B cell (primary cell): Measurements from ENCODE around the gene NELL1. TPM values are rescaled to one million over a fixed set of nuclear protein-coding genes. Genes with fewer than 3 reads are reported as not detected.

ENCODE experiments used
- ATAC-seq: fragments of 200-7000 bp; cut with Tn5 transposase; one replicate; pipeline ENCODE4 v1.10.0; 2021; ENCODE audit warnings: low read depth, mild to moderate bottlenecking, moderate number of reproducible peaks, moderate library complexity
- CTCF ChIA-PET: fragments of 350-600 bp; sonication (Branson Sonifier 250); formaldehyde crosslinking; loops from one replicate; lab custom pipeline; 2021; ENCODE audit warnings: antibody characterized with exemption, inconsistent platforms; lab: Charles Lee
- POLR2A ChIA-PET: fragments of 350-600 bp; sonication (Branson Sonifier 250); formaldehyde crosslinking; loops from one replicate; lab custom pipeline; 2021; ENCODE audit warnings: antibody characterized with exemption; lab: Charles Lee
- DNase-seq: peaks from one replicate; pipeline ENCODE4 v3.0.0; 2013
- H2AFZ ChIP-seq: 2 replicates; pipeline ENCODE4 v1.6.1; 2012; ENCODE audit warnings: mild to moderate bottlenecking, low read depth, low read length; ENCODE audit not compliant: insufficient read depth, poor library complexity, severe bottlenecking
- H3K27ac ChIP-seq, 2 donors: 1 replicate in 1 of 2; 2 replicates in 1 of 2; pipeline ENCODE4 v1.5.1; 2012 to 2013; ENCODE audit warnings: low read length in 2 of 2, mild to moderate bottlenecking in 2 of 2, moderate library complexity in 1 of 2
- H3K27me3 ChIP-seq, 4 experiments: fragments of 200-600 bp in 1 of 4; sonication (generic) in 1 of 4; replicated peaks in 1 of 4; 1 replicate in 2 of 4; 2 replicates in 2 of 4; pipeline versions ENCODE4 v1.6.1 to v1.7.0; 2013 to 2016; ENCODE audit warnings: low read length in 3 of 4, mild to moderate bottlenecking in 2 of 4, mixed read lengths in 1 of 4, moderate library complexity in 1 of 4; ENCODE audit not compliant: insufficient read depth in 4 of 4, control insufficient read depth in 3 of 4; ENCODE audit errors: control extremely low read depth in 1 of 4
- H3K36me3 ChIP-seq, 2 experiments: replicated peaks in 1 of 2; 1 replicate in 1 of 2; 2 replicates in 1 of 2; pipeline versions ENCODE4 v1.6.1 to v1.7.1; 2013; ENCODE audit warnings: low read length in 1 of 2; ENCODE audit not compliant: insufficient read depth in 2 of 2, control insufficient read depth in 1 of 2; ENCODE audit errors: control extremely low read depth in 1 of 2, extremely low read depth in 1 of 2
- H3K4me1 ChIP-seq, 2 donors: fragments of 200-600 bp in 1 of 2; sonication (generic) in 1 of 2; 1 replicate in 1 of 2; 2 replicates in 1 of 2; pipeline versions ENCODE4 v1.5.1 to v1.6.1; 2013 to 2017; ENCODE audit warnings: low read length in 2 of 2; ENCODE audit not compliant: control insufficient read depth in 2 of 2, insufficient read depth in 2 of 2
- H3K4me2 ChIP-seq: replicated peaks from 2 replicates; pipeline ENCODE3; 2012; ENCODE audit warnings: mild to moderate bottlenecking, low read depth, low read length; ENCODE audit not compliant: poor library complexity, severe bottlenecking
- H3K4me3 ChIP-seq, 5 experiments: fragments of 200-600 bp in 1 of 5; sonication (generic) in 1 of 5; 1 replicate in 3 of 5; 2 replicates in 2 of 5; pipeline versions ENCODE4 v1.5.1 to v1.7.0; 2011 to 2016; ENCODE audit warnings: low read length in 4 of 5, mild to moderate bottlenecking in 4 of 5, low read depth in 2 of 5, control low read depth in 1 of 5, moderate library complexity in 1 of 5; ENCODE audit not compliant: insufficient read depth in 1 of 5; ENCODE audit errors: control extremely low read depth in 1 of 5, extremely low read depth in 1 of 5
- H3K79me2 ChIP-seq: fragments of 200-600 bp; sonication (generic); one replicate; pipeline ENCODE4 v1.6.0; 2016; ENCODE audit warnings: low read length; ENCODE audit not compliant: control insufficient read depth, insufficient read depth
- H3K9ac ChIP-seq: fragments of 200-600 bp; sonication (generic); 2 replicates; pipeline ENCODE4 v1.6.1; 2017; ENCODE audit warnings: mild to moderate bottlenecking, low read length, moderate library complexity
- H3K9me3 ChIP-seq, 3 donors: one replicate each; pipeline versions ENCODE4 v1.6.1 to v1.7.1; 2013; ENCODE audit warnings: low read length in 2 of 3; ENCODE audit not compliant: control insufficient read depth in 2 of 3, insufficient read depth in 1 of 3; ENCODE audit errors: control extremely low read depth in 1 of 3
- H4K20me1 ChIP-seq: 2 replicates; pipeline ENCODE4 v1.6.0; 2012; ENCODE audit warnings: mild to moderate bottlenecking, low read length; ENCODE audit not compliant: insufficient read depth, control insufficient read depth, poor library complexity, severe bottlenecking
- H3K27ac Mint-ChIP-seq: one replicate; pipeline ENCODE4 v1.8.0; 2021; ENCODE audit warnings: mixed read lengths
- H3K27me3 Mint-ChIP-seq: one replicate; pipeline ENCODE4 v1.8.0; 2021; ENCODE audit warnings: mixed read lengths
- H3K4me1 Mint-ChIP-seq: one replicate; pipeline ENCODE4 v1.8.0; 2021; ENCODE audit warnings: mixed read lengths
- H3K4me3 Mint-ChIP-seq: one replicate; pipeline ENCODE4 v1.8.0; 2021; ENCODE audit warnings: mixed read lengths
- H3K9me3 Mint-ChIP-seq: one replicate; pipeline ENCODE4 v1.8.0; 2022; ENCODE audit warnings: mixed read lengths; ENCODE audit not compliant: insufficient read depth
- CTCF ChIP-seq: fragments of 200-600 bp; IDR thresholded peaks from one replicate; pipeline ENCODE4 v1.8.0; 2022; ENCODE audit warnings: antibody characterized with exemption, mild to moderate bottlenecking
- EZH2 ChIP-seq: IDR thresholded peaks from 2 replicates; pipeline ENCODE4 v1.6.1; 2012; ENCODE audit warnings: borderline replicate concordance, low read depth, mild to moderate bottlenecking, moderate library complexity, low read length; ENCODE audit not compliant: insufficient read depth, poor library complexity, severe bottlenecking
- WGBS: methylation state at CpG from one replicate; pipeline ENCODE4 v1.1.5; 2013; ENCODE audit warnings: missing lambda C conversion rate; ENCODE audit not compliant: insufficient coverage; 5-methylcytosine and 5-hydroxymethylcytosine counted together
- intact Hi-C: fragments of 100-400 bp; cut with micrococcal nuclease; formaldehyde crosslinking; loops from one replicate; pipeline ENCODE4 v1.10.0; 2022
- polyA plus RNA-seq: library from polyadenylated mRNA; depleted of rRNA; stranded (reverse); fragments of >200 nt; gene quantifications from 2 replicates; pipeline ENCODE4 v1.2.3, GENCODE V29; 2012
- total RNA-seq, 2 donors: library from RNA; stranded (reverse); fragments of 120-200 nt in 1 of 2; gene quantifications; 1 replicate in 1 of 2; 2 replicates in 1 of 2; pipeline versions ENCODE4 v1.2.3 to v1.2.4, GENCODE V29; 2013 to 2022

Gene NELL1
- total and polyA plus RNA-seq, 2 donors (not counting 1 experiment from before 2014, with no cell fraction given) = not detected

DNA sequence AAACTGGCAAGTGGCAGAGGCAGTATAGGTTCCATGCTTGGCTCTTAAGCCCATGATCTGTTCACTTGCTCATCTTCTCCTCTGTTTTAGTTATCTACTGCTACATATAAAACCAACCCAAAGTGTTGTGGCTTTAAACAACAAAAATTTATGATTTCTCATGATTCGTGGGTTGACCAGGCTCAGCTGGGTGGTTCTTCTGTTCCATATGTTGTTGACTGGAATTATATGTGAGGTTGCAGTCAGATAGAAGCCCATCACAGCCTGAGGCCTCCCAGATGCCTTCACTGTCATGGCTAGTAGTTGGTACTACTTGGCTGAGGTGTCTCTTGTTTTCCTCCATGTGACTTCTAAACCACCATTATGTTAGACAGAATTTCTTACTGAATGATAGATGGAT lies 632.6 kb downstream of the NELL1 start:
- no peak overlapping the region for H3K9ac ChIP-seq
- no peaks in the 10 kb centered on the region for H3K27me3 ChIP-seq
- Mint-ChIP-seq H3K27me3 (no peaks in the 10 kb centered on the region), H3K9me3 (peaks cover under 1% of the 10 kb centered on the region), H3K4me1 (no peaks in the 10 kb centered on the region), H3K4me3 (no peak overlapping the region), H3K27ac (no peak overlapping the region)
- H2AFZ ChIP-seq = no peak overlapping the region
- no peaks in the 10 kb centered on the region for H3K4me1 ChIP-seq
- TF ChIP-seq CTCF (no peak), EZH2 (no peak)
- H3K36me3 ChIP-seq = no peaks in the 10 kb centered on the region
- ChIA-PET CTCF (no interaction called here), POLR2A (no interaction called here)
- no peak overlapping the region for H3K4me3 ChIP-seq
- DNase-seq (no peak), ATAC-seq (no peak)
- no peak overlapping the region for H3K4me2 ChIP-seq
- no peaks in the 10 kb centered on the region for H3K9me3 ChIP-seq
- H3K27ac ChIP-seq = no peak overlapping the region
- H4K20me1 ChIP-seq = no peaks in the 10 kb centered on the region
- WGBS = no CpG with 5 or more reads among the region's 1 CpG
- no peaks in the 10 kb centered on the region for H3K79me2 ChIP-seq
- intact Hi-C loops = no loop called here

DNA sequence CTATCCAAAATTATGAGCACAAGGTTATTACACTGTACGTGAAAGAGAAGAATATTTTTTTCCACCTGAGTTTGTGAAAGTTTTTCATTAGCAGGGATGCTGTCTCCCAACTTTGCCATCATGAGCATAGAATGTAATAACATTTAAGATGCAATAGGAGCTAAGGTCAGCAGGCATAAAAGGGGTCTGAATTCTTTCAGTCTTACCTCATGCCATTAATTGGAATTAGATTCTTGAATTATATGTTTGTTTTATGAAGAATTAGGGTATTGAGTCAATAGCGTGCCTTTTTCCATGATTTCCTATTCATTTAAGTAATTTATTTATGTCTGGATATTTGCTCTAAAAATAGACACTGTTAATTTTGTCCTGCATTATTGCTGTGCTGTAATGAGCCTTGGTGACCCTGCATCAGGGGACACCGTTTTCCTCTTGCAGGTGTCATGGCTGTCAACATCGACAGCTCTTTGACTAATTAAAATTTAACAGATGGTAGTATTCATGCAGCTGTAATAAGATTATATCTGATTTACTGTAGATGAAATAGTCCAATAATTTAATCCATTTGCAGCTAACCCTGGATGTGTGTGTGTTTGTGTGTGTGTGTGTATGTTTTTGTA lies 637.5 kb downstream of the NELL1 start:
- no peak overlapping the region for H3K9ac ChIP-seq
- POLR2A ChIA-PET = no interaction called here
- Mint-ChIP-seq H3K27ac (no peak overlapping the region), H3K9me3 (peaks cover 3% of the 10 kb centered on the region), H3K27me3 (no peaks in the 10 kb centered on the region), H3K4me1 (no peaks in the 10 kb centered on the region), H3K4me3 (no peak overlapping the region)
- H3K4me3 ChIP-seq = no peak overlapping the region
- no peaks in the 10 kb centered on the region for H3K27me3 ChIP-seq
- no peak for ATAC-seq
- 60% methylated on average over 1 of the region's 4 CpGs for WGBS
- H3K4me1 ChIP-seq = no peaks in the 10 kb centered on the region
- DNase-seq = no peak
- no peak overlapping the region for H2AFZ ChIP-seq
- H3K27ac ChIP-seq = no peak overlapping the region
- no peaks in the 10 kb centered on the region for H3K9me3 ChIP-seq
- intact Hi-C loops = no loop called here
- H3K79me2 ChIP-seq = no peaks in the 10 kb centered on the region
- CTCF ChIA-PET = no interaction called here
- no peaks in the 10 kb centered on the region for H3K36me3 ChIP-seq
- no peak overlapping the region for H3K4me2 ChIP-seq
- no peaks in the 10 kb centered on the region for H4K20me1 ChIP-seq
- TF ChIP-seq CTCF (no peak), EZH2 (no peak)
